ENCODE data around the gene CFAP157. TPM values are rescaled to one million over a fixed set of nuclear protein-coding genes. Genes with fewer than 3 reads are reported as not detected.

CFAP157 gene
- polyA plus RNA-seq, 5 donors, result 2.6 to 13.3 (median 9.7) TPM

GRCh38 chr9:127714020-127714750 lies 7.4 kb downstream of the CFAP157 start:
- no peak for DNase-seq

DNA sequence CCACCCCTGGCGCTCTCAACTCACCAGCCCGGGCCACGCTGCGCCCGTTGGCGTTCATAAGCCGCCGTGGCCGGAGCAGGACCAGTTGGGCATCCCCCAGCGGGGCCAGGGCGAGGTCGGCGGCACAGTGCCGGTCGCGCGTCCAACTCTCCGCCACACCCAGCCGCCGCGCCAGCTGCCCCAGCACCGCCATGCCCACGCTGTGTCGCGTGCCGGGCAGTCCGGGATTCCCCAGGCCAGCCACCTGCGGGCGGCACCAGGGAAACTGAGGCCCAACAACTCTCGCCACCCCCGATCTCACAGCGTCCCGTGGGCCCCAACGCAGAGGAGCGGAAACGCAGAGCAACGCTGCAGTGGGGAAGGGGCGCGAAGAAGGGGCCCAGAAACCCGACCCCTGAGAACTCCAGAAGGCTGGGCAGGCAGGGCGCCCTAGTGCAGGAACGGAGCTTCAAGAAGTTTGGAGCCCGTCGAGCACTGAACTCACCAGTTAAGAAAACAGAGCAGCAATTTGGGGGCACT lies 8.2 kb downstream of the CFAP157 start:
- no peak for DNase-seq

DNA sequence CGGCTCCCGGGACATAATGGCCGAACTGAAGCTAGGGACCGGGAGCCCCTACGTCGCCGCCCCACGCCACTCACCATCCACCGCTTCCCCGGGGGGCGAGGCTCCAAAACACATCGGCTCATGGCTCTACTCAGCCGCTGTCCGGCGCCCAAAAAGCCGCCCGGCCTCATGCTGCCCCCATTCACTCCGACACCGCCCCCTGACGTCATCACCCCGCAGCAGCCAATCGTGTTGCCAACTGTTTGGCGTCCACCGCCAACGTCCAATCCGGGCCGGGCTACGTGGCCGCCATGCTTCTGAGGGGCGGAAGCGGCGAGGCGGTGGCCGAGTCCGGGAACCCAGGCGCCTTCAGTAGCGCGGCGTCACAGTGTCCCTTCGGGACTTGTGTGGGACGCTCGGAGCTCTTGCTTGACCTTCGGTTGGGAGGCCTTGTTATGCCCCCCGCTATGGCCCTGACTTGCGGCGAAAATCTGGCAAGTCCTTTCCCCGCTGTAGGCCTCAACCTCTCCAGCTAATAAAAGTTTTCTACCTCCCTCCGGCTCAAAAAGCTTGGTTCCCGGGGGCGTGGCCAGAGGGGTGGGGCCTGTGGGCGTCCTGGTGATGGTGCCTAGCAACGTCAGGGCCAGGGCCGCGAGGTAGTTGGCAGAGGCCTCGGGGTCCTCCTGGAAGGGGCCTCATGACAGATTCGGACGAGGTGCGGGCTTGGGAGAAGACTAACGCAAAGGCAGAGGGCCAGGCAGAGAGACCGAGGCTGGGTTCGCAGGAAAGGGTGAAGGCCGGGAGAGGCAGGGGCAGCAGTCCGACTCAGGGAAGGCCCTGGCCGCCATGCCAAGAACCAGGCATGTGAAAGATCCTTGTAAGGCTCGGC lies 8.9 kb downstream of the CFAP157 start, which contains the start of the genes PTRH1 and TTC16:
Gene PTRH1, minus strand, starts transcription at position 194 of the 868 bp plus-strand sequence. Its CDS starts 24 bp downstream, at position 170.
Gene TTC16, plus strand, starts transcription at position 610 of the 868 bp plus-strand sequence. Its CDS starts 67 bp downstream, at position 677.
- DNase-seq, result peak; percentile 96

GRCh38 chr9:127716412-127716811 lies 9.6 kb downstream of the CFAP157 start:
- DNase-seq, result no peak

- no peak for DNase-seq
Observed at GRCh38 chr9:127717766-127718165, 11.0 kb downstream of the CFAP157 start.

GRCh38 chr9:127720031-127720864 lies 13.5 kb downstream of the CFAP157 start:
- DNase-seq, result no peak

- DNase-seq, result no peak
Observed at GRCh38 chr9:127720865-127721227, 14.1 kb downstream of the CFAP157 start.

DNA sequence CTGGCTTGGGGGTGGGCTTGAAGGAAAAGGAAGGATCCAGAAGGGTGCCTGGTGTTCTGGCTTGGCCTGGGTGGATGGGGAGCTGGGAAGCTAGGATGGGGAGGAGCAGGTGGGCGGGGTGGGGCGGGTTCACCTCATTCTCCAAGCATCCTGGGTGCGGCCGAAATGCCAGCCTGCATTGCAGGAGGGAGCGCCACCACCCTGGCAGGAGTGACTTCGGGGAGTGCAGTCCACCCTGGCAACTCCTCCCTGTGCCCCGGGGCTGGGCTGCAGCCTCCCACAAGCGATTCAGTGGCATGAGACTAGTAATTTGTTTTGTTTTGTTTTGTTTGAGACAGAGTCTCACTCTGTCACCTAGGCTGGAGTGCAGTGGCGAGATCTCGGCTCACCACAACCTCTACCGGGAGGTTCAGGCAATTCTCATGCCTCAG lies 14.6 kb downstream of the CFAP157 start:
- DNase-seq, result no peak

DNA sequence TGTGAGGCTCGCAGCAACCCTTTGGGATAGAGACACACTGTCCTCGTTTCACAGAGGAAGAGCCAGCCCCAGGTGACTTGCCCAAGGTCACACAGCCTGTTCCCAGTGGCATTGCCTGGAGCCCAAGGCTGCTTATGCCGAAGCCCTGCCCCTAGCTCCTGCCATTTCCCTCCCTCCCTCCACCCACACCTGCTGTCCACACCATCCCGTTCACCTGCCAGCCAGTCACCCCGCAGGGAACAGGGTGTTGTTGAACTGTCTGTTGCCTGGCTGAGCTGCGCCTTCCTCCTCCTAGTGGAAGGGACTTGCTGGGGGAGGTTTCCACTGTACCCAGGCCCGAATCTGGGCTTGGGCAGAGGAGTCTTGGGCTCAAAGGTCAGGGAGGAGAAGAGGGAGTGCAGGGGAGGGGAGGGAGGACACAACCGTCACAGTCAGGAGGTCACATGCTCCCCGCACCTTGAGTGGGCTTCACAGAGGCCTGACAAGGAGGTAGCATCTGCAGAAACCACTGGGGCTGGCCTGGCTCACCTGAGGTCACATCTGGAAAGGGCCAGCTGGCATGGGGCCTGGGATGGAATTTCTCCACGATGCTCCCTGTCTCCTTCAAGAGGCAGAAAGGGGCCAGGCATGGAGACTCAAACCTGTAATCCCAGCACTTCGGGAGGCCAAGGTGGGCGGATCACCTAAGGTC lies 15.4 kb downstream of the CFAP157 start:
- no peak for DNase-seq

DNA sequence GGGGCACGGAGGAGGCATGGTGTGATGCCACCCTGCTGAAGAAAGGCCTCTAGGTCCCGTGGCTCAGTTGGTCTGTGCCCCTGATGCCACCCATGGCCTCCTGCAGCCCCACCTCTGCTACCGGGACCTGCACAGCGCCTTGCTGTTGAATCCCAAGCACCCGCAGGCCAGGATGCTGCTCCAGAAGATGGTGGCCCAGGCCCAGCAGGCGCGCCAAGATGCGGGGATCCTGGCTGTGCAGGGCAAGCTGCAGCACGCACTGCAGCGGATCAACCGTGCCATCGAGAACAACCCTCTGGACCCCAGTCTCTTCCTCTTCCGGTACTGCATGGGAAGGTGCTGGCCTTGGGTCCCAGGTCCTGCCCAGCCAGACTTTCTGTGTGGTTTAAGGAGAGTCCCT lies 16.2 kb downstream of the CFAP157 start:
- no peak for DNase-seq

- no peak for DNase-seq
Observed at GRCh38 chr9:127723444-127723843, 16.7 kb downstream of the CFAP157 start.

DNA sequence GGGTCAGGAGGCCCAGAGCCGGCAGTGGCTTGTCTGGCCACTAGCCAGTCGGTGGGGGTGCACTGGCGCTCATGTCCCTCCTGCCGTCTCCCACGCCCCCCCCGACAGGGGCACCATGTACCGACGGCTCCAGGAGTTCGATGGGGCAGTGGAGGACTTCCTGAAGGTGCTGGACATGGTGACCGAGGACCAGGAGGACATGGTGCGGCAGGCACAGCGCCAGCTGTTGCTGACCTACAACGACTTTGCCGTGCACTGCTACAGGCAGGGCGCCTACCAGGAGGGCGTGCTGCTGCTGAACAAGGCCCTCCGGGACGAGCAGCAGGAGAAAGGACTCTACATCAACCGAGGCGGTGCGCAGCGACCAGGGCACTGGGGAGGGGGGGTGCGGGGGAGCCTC lies 17.2 kb downstream of the CFAP157 start:
- DNase-seq, result no peak

- no peak for DNase-seq
Observed at GRCh38 chr9:127726871-127727270, 20.1 kb downstream of the CFAP157 start.

DNA sequence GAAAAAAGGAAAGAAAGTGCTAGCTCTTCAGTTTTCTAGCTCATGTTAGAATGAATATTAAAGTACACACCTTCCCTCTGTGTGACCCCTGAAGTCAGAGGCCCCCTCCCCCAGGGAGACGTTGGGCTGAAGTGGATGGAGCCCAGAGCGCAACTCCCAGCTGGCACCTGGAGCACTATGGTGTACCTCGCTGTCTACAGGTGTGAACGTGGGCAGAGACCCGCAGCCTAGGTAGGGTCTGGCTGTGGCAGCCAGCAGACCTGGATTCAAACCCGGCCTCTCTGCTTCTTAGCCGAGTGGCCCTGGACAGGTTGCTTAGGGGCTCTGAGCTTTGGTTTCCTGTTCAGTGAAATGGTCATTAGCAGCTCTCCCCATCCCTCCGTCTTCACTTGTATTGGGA lies 22.0 kb downstream of the CFAP157 start:
- DNase-seq, result no peak

- DNase-seq, result no peak
Observed at GRCh38 chr9:127729522-127730256, 22.9 kb downstream of the CFAP157 start.

GRCh38 chr9:127730262-127730661 lies 23.5 kb downstream of the CFAP157 start:
- no peak for DNase-seq

- DNase-seq, result no peak
Observed at GRCh38 chr9:127730799-127731410, 24.1 kb downstream of the CFAP157 start.

DNA sequence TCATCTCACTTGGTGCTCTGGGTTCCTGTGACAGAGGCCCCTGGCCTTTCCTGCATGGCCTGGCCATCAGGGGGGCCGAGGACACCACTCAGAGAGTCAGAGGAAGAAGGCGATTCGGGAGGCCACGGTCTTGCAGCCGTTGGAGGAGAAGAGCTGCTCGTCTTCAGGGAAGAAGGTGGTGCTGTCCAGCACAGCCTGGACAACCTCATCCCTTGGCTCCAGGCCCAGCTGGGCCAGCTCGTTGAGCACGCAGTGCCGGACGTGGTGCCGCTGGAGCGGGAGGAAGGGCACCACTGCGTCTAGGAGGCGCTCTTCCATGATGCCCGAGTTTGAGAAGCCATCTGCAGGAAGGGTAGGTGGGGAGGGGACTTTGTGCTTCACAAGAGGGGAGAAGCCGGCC lies 25.1 kb downstream of the CFAP157 start:
- DNase-seq, result no peak

DNA sequence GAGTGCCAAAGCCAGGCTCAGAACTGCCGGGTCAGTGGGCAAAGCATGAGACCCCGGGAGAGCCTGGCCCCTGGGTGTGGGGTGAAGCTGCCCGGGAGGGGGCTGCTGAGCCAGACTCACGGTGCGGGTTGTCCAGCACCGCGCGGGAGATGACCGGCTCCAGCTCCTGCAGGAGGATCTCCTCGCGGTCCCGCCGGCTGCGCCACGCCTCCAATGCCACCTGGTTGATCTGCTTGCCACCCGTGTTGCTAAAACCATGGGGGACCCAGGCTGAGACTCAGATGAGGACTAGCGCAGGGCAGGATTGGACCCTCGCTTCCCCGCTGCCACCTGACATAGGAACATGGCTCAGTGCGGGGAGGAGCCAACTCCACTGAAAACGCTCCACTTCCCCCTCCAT lies 25.7 kb downstream of the CFAP157 start:
- no peak for DNase-seq

GRCh38 chr9:127733614-127734013 lies 26.8 kb downstream of the CFAP157 start:
- DNase-seq, result no peak
